Measurements from ENCODE around the gene TOM1L2.

The TOM1L2 gene

DNA sequence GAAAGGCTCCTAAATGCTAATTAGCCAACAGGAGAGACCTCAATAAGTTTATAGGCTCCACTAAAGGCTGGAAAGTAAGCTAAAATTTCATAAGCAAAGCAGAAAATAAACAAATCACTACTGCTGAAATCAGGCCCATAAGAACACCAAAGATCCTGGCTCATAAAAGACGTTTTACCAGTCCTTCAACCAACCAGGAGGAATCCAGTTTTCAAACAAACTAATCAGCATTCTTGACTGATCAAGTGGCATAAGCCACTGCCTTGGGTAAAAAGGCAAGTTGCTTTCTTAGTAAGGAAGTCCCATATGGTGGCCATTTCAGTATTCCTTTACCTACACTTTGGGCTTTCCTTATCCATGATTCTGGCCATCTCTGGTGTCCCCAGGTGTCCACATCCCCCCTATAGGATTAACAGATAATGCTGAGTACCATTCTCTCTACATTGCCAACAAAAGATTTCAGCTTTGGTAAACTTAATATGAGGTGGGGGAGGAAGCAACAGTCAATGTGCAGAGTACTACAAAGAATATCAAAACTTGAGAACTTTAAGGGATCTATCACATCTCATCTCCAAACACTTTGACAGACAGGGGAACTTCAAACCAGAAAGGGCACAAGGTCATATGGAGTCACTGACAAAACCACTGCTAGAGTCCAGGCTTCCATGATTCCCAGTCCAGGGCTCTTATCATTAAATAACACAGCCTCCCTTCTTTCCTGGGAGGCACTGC lies 1.3 kb downstream of the TOM1L2 start:
- no peak for DNase-seq

DNA sequence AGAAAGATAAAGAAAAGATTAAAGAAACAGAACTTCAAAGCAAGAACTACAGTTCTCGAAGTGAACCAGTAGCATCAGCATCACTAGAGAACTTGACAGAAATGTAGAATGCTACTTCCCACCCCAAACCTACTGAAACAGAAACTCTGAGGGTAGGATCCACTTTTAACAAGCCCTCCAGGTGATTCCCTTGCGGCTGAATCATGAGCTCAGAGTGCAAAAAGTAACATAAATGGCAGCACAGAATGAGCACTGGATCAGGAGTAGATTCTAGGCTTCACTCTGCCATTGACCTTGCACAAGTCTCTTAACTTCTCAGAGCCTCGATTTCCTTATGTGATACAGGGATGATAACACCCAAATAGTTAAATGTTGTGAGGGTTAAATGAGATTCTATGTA lies 5.8 kb downstream of the TOM1L2 start:
- no peak for DNase-seq

DNA sequence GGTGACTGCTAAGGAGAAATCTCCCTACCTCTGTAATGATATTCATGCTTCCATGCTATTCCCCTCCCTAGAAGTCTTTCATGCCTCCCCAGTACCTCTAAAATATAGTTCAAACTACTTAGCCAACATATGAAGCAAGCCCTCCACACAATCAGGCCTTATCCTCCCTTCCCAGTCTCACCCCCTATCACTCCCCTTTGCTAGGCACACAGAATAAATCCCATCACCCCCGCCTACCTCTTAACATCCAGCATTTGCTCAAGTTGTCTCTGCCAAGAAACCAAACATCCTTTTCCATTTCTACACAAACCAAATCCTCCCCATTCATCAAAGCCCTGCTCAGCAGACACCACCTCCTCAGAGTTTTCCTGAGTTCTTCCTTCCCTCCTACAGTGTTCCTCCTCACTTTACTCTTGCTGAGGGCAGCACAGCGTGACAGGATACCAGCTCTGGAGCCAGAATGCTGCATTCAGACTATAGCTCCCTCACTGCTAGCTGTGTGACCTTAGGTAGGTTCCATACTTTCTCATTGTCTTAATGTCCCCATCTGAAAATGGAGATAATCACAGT lies 7.0 kb downstream of the TOM1L2 start:
- no peak for DNase-seq

DNA sequence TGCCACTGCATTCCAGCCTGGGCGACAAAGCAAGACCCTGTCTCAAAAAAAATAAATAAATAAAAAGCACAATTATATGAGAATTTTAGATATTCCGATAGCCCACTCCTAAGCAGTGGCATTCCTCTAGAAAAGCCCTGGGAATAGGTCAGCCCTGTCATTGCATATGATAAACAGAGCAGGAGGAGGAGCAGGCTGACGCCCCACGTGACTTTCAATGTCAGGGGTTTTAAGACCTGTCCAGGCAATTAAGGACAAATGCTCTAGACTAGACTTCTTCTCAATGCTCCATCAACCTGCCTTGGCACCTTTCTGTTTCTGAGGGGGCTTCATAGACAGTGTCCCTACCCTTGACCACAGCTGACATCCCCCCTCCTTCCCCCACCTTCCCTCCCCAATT lies 7.5 kb downstream of the TOM1L2 start:
- no peak for DNase-seq

DNA sequence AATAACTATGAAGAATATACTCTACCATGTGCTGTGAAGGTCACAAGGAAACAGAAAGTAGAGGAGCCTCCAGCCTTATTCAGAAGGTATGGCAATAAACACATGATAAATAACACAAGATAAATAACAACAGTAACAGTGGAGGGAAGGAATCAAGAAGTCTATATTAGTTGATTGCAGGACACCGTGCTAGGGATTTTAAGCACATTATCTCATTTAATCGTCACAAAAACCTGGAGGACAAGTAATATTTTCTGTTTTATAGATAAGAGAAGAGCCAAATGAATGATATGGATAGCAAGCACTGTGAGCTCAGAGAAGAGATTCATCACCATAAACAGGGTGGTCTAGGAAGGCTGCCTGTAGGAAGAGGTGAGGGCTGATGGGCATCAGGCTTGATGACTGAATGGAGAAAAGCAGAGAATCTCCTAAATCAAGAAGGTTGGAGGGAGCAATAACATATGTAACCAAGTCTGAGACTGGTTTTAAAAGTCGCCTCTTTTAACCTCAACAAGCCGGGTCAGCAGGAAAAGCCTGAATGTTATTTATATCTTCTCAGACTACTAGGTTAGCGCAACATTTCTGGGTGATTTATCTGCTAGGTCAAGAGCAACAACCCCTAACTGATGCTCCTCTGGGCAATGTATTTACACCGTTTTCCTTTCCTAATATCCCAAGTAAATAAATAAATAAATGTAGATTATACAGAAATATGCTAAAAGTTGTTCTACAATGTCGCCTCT lies 8.3 kb downstream of the TOM1L2 start:
- no peak for DNase-seq

DNA sequence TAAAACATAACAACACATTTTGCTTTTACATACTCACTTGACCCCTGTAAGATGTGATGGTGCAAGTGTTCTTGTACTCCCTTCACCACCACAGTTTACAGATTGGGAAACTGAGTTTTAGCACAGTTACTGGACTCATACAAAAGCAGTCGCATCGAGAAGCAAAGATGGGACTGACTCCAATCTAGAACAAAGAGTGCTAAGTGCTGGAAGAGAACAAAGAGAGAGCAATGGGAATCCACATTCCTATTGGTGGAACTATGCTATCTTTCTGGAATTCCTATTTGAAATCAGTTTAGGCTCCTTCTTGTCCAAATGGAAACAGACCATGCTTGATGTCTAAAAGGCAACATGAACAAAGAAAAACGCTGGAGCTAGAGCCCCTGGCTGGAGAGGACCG lies 9.1 kb downstream of the TOM1L2 start:
- DNase-seq, result no peak

DNA sequence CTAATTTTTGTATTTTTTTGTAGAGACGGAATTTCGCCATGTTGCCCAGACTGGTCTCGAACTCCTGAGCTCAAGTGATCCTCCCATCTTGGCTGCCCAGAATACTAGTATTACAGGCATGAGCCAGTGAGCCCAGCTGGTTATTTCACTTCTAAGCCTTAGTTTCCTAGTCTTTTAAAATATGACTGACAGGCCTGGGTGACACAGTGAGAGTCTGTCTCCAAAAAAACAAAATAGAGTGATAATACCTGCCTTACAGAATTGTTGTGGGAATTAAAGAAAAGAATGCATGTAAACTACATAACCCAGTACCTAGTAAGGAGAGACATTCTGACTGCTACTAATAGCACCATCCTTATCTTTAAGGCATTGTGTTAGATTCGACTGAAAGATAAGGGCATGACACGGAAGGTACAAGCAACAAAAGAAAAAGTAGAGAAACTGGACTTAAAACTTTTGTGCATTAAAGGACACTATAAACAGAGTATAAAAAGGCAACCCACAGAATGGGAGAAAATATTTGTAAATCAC lies 11.6 kb downstream of the TOM1L2 start:
- no peak for DNase-seq

DNA sequence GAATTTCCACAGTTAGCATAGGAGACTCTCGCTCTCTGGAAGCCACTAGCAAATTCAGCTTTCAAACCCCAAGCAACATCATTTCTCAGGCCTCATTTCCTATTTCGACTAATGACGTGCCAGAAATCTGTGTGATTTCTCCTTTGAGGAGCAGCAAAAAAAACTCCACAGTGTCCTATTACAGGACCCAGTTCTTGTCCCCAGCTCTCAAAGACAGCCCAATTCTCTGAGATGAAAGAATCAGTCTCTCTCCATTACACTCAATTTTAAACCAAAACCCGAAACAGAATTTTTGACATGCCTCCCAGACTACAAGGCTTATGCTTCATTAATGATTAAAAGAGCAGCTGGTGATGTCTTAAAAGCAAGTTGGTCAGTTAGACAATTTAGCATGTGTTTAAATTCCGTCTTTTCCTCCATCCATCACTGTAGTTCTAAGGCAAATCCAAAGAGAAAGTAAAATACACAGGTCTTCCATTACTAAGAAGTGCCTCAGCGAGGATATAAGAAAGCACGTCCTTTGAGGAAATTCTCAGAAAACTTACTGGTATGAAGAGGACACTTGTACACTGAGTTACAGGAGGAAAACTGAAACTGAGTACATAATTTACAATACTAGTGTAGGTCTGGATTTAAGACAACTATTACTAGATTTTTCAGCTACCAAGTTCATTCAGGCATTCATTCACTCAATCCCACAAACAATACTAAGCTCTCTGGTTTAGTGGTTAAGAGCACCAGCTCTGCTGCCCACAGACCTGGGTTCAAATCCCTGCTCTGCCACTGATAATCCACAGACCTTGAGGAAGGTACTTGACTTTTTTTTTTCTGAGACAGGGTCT lies 12.5 kb downstream of the TOM1L2 start:
- peak; percentile 12 for DNase-seq

DNA sequence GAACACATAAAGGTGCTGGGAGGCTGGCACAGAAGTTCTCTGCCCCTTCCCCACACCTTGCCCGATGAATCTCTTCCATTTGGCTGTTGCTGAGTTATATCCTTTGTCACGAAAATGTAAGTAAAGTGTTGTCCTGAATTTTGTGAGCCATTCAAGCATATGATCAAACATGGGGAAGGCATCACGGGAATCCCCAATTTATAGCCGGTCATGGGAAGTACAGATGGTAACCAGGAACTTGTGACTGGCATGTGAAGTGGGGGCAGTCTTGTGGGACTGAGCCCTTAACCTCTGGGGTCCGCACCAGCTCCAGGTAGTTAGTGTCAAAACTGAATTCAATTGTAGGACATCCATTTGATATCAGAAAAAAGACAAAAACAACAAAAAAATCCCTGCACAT lies 13.2 kb downstream of the TOM1L2 start:
- no peak for DNase-seq

DNA sequence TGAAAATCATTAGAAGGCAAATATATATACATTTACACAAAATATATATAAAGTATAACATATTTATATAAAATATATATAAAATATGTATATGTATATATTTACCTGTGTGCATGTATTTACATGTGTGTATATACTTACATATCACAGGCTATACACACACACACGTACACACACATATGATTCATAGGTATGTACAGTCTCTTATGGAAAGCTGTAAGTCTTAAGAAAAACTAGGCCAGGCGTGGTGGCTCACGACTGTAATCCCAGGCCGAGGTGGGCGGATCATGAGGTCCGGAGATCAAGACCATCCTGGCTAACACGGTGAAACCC lies 14.7 kb downstream of the TOM1L2 start:
- DNase-seq, result no peak

DNA sequence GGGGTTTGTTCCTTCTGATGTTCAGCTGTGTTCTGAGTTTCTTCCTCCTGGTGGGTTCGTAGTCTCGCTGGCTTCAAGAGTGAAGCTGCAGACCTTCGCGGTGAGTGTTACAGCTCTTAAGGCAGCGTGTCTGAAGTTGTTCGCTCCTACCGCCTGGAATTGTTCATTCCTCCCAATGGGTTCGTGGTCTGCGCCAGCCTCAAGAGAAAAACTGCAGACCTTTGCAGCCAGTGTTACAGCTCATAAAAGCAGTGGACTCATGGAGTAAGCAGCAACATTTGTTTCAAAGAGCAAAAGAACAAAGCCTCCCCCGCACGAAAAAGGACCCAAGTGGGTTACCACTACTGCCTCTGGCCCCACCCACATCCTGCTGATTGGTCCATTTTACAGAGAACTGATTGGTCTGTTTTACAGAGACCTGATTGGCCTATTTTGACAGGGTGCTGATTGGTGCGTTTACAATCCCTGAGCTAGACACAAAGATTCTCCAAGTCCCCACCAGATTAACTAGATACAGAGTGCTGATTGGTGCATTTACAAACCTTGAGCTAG lies 16.3 kb downstream of the TOM1L2 start:
- DNase-seq, result peak; percentile 24

DNA sequence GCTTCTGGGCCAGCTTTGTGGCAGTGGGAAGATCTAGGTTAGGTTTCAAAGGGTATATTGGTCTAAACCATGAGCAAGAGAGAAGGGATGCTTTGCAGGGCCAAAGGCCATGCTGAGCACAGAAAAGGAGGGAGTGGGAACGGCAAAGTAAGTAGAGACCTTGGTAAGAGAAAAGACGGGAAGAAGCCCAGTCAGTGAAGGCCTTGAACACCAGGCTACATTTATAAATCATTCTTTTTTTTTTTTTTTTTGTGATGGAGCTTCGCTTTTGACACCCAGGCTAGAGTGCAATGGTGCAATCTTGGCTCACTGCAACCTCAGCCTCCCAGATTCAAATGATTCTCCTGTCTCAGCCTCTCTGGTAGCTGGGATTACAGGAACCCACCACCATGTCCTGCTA lies 18.1 kb downstream of the TOM1L2 start:
- DNase-seq, result no peak

DNA sequence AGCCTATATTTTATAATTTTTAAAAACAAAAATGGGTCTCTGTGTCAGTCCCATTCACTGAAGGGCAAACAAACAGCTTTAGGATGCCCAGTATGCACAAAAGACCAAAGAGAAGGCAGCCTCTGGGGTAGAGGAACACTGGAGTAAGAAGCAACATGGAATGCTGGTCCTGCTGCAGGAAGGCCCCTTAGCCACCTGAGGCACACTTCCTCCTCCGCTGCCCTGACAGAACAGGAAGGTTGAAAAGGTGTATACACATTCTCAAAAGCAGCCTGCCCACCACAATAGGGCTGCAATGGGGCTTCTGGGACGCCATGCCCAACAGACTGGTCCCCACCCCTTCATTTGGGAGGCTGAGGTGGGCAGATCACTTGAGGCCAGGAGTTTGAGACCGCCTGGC lies 19.5 kb downstream of the TOM1L2 start:
- DNase-seq, result no peak

DNA sequence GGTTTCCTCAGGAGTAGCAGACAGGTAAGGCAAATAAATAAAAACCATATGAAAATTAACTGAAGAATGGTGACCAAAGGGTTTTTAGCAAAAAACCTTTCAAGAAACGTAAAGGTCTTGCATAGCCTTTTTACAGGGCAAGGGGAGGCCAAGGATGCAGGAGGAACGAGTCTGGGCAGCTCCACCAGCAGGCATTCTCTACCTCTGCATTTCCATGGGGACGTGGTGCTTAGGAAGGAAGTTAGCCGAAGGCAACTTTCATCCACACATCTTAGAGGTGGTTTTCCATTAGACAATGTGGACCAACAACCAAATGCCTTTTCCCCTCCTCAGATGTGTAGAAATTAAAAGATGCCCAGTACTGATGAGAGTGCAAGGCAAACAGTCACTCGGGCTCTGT lies 20.7 kb downstream of the TOM1L2 start:
- no peak for DNase-seq

DNA sequence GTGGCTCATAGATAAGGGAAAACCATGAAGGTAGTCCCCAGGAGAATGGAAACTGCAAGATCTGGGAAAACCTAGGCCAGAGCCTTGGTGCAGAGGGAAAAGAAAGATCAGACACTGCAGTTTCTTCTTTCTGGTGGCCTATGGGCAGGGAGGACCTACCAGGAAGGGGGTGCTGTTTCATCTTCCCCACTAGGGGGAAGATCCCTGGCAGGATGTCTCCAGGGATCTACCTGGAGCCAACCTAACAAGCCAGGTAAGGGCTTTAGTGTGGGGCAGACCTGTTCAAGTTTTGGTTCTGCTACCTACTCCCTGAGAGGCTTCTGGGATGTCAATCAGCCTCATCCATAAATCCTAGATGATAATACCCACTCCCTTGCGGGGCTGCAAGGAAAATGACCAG lies 21.4 kb downstream of the TOM1L2 start:
- no peak for DNase-seq

DNA sequence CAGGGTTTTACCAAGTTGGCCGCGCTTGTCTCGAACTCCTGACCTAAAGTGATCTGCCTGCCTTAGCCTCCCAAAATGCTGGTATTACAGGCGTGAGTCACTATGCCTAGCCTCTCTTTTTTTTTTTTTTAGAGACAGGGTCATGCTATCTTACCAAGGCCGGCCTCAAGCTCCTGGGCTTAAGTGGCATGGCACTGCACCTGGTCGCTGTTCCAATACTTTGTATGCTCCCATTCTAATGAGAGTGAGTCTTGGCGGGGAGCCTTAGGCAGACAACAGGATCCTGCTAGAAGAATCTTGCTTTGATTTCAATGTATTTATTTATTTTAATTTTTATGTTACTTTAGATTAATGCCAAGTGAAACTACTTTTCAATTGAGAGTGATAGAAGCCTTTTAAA lies 21.9 kb downstream of the TOM1L2 start:
- no peak for DNase-seq

DNA sequence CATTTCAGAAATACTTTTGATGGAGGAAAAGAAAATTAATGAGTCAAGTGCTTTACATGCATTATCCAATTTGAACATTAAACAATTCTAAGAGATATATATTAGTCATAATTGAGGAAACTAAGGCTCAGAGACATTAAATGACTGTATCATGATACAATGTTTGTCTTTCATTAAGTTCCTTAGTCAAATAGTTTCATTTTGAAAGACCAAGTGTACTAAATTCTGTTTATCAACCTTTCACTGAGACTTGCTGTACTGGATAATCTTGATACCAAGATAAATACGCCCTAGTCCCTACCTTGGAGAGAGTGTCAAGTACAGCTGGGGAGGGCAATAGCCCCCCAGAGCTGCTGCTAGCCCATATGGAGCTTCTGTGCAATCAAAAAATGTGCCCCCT lies 24.2 kb downstream of the TOM1L2 start:
- DNase-seq, result no peak

DNA sequence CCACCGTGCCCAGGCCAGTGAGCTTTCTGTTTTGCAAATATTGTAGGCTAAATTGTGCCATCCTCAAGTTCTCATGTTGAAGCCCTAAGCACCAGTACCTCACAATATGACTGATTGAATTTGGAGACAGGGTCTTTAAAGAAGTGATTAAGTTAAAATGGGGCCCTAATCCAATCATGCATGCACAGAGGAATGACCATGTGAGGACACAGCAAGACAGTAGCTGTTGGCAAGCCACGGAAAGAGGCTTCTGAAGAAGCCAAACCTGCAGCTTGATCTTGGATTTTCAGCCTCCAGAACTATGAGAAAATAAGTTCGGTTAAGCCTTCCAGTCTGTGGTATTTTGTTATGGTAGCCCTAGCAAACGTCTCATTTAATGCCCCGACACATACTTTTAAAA lies 24.9 kb downstream of the TOM1L2 start:
- no peak for DNase-seq

DNA sequence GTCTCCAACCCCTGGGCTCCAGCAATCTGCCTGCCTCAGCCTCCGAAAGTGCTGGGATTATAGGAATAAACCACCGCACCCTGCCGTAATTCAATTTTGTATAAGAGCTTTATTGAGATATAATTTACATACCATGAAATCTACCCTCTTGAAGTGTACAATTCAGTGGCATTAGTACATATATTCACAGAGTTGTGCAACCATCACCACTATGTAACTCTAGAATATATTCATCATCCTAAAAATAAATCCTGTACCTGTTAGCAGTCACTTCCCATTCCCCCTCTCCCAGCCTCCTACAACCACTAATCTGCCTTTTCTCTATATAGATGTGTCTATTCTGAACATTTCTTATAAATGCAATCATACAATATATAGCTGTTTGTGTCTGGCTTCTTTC lies 26.1 kb downstream of the TOM1L2 start:
- no peak for DNase-seq

DNA sequence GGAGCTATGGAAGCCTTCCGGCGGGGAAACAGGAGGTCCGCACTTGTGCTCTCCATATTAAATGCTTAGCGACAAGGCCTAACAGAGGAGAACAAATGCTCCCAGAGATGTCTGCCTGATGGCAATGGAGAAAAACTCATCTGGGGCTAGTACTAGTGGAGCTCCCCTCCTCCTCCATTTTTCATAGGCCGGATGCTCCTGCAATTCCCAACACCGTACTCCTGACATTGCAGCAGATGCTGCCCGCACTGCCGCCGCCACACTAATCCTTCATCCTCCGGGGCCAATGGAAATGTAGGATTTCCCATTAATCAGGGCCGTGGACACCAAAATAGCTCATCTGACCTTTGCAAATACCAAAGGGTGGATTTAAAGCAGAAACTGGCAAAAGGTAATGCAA lies 27.5 kb downstream of the TOM1L2 start:
- DNase-seq, result no peak

DNA sequence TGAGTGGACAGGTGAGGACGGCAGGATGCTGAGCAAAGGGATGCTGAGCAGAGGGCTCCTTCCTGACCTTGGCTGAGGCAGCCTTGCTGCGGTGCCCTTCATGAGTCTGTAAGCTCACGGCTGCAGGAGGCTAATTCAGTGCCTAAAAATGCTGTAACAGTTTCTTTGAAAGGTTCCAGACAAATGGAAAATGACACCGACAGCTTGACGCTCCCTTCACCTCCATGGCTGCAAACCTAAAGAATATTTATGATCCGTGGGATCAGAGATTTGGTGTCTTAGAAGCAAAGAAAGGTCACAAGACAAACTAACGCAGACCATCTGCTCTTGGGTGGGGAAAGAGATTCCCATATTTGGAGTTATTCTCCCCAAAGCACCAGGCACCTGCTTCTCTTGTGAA lies 28.0 kb downstream of the TOM1L2 start:
- no peak for DNase-seq

DNA sequence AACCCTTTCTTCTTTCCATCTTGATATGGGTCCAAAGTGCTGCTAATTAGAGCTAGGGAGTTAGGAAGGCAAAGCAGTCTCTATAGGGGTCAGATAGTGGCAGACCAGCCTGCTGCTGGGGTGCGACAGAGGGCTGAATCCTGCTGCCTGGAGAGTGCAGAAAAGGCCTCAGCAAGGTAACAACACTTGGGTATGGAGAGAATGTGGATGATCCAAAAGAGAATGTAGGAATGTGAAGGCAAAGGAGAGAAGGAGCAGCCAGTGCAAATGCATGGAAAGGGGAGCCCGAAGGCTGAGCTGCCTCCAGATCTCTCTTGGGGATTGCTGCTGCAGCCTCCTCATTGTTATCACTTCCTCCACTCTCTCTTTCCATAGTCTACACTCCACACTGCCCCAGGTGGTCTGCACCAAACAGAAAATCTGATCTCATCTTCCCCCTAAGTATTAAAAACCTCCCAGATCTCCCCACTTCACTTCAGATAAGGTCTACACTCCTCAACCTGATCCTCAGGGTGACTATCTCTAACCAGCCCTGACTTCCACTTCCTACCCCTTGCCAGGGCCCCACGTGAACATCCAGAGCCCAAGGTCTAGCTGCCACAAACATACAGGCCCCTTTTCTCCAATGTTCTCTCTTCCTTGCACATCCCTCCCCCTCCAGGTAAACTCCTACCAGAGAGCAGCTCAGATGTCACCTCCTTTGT lies 28.8 kb downstream of the TOM1L2 start:
- no peak for DNase-seq

Data from CD4-positive, alpha-beta T cell treated with Interleukin-6 for 4 hours (primary cell).